Hindlimb muscle (tissue), 1 donor: ENCODE measurements around the gene DCAF15. TPM values are rescaled to one million over a fixed set of nuclear protein-coding genes. Genes with fewer than 3 reads are reported as not detected.

Source experiments
- DNase-seq: peaks from one replicate; pipeline ENCODE4 v3.0.0-alpha.2; 2013
- polyA plus RNA-seq: library from polyadenylated mRNA; unstranded; fragments of 120-200 nt; gene quantifications from one replicate; pipeline ENCODE4 v1.2.1, GENCODE V29; 2013; ENCODE audit not compliant: insufficient read length

The DCAF15 gene
- polyA plus RNA-seq, 1 donor = 21.5 TPM

DNA sequence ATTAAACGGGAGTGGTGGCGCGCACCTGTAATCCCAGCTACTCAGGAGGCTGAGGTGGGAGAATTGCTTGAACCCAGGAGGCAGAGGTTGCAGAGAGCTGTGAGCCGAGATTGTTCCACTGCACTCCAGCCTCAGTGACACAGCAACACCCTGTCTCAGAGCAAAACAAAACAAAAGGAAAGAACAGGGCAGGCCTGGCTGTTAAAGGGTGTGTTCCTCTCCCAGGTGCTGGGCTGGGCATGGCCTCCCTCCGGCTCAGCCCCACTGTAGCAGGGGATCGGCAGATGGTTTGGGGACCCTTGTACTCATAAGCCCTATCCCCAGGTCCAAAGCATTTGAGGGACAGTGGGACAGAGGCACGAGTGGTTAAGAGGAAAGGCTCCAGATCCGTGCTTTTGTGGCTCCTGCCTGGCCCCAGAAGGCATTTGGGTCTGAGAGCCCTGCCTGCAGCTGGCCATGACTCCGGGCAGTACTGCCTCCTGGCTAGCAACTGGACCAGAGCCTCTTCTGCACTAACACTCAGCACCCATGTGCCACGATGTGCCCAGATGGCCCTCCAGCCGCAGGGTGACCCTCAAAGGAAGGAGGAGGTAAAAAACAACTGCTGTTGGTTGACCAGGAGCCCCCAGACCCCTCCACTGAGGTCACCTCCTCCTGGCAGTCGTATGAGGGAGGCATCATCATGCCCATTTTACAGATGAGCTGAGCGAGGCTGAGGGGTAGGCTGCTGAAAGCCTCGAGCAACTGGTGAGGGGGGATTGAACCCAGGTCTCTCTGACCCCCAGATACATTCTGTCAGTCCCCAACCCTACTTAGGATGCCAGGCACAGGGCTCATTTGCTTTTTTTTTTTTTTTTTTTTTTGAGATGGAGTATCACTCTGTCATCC is 43.8 kb downstream of the DCAF15 start:
- DNase-seq = no peak

DNA sequence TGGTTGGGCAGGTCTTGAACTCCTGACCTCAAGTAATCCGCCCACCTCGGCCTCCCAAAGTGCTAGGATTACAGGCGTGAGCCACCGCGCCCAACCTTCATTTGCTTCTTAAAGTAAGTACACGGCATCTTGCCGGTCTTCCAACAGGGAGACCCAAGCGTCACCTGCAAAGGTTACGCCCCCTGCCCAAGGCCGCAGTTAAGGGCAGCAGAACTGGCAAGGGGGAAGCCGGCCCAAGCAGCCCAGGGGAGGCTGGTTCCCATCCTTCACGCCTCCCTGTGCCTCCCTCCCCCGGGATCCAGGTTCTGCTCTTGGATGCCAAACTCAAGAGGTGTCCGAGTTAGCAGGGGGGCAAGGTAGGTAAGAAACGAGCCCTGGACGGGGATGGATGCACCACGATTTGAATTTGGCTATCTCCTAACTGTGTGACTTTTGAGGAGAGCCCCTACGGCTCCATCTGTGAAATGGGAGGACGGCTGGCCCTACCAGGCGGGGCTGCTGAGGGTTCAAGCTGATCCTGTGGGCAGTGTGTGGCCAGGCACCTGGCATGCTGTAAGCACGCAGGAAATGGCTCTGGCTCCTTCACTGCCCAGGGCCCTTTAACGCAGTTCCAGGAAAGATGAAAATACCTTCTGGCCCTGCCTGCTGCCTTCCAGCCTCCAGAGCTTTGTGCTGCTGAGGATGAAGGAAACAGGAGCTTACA is 44.8 kb downstream of the DCAF15 start:
- DNase-seq = no peak

DNA sequence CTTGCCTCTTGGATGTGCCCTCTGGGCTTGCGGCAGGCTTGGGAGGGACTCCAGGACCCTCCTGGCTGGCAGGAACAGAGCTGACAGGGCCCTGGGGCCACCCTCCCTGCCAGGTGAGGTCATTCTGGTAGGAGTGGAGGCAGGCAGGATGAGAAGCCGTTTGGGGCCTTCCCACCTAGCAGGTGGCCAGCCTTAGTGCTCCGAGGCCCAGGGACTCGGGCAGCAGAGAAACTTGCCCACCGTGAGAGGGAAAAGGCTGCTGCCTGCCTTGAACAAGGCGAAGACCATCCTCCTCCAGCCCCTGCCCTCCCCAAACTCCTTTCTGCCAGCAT is 45.3 kb downstream of the DCAF15 start:
- no peak for DNase-seq

DNA sequence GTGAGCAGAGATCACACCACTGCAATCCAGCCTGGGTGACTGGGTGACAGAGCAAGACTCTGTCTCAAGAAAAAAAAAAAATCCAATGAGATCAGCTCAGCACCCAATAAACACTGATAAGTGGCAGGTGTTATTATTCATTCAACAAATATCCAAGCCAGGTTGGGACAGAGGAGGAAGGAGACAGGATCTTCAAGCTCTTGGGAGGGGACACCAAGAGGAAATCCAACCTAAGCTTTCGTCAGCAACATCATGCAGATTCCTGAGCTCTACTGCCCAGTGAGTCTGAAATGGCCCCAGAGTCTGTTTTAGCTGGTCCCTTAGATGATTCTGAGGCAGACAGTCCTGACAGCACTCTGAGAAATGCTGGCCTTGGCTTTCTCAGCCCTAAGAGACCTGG is 46.1 kb downstream of the DCAF15 start:
- no peak for DNase-seq

DNA sequence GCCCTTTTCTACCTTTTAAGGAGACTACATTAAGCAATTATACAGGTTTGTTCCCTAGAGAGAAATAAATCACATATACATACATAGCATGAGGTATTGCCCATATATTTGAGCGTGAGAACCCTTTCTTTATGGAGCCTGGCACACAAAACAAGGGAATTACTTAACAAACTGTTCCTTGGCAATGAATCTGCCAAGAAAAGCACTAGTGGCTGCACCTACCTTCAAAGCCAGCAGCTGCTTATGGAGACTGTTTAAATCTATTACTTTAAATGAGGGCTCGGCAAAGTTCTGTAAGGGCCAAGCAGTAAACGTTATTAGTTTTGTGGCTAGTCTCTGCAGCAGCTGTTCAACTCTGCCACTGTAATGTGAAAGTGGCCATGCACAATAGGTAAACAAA is 46.8 kb downstream of the DCAF15 start:
- DNase-seq = no peak

DNA sequence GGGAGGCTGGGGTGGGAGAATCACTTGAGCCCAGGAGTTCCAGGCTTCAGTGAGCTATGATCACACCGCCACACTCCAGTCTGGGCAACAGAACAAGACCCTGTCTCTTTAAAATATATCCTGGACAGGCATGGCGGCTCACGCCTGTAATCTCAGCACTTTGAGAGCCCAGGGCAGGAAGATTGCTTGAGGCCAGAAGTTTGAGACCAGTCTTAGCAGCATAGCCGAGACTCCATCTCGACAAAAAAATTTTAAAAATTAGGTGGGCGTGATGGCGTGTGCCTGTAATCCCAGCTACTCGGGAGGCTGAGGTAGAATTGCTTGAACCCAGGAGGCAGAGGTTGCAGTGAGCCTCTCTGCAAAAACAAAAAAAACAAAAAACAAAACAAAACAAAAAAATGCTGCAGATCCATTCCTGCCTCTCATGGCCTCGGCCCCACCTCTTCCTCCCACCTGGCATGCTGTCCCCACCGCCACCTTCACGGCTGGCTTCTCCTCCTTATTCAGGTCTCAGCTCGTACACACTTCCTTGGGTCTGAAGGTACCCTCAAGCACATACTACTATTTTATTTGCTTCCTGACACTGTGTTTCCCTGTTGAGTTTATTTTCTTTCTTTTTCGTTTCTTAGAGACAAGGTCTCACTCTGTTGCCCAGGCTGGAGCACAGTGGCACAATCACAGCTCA is 48.5 kb downstream of the DCAF15 start:
- DNase-seq = no peak

DNA sequence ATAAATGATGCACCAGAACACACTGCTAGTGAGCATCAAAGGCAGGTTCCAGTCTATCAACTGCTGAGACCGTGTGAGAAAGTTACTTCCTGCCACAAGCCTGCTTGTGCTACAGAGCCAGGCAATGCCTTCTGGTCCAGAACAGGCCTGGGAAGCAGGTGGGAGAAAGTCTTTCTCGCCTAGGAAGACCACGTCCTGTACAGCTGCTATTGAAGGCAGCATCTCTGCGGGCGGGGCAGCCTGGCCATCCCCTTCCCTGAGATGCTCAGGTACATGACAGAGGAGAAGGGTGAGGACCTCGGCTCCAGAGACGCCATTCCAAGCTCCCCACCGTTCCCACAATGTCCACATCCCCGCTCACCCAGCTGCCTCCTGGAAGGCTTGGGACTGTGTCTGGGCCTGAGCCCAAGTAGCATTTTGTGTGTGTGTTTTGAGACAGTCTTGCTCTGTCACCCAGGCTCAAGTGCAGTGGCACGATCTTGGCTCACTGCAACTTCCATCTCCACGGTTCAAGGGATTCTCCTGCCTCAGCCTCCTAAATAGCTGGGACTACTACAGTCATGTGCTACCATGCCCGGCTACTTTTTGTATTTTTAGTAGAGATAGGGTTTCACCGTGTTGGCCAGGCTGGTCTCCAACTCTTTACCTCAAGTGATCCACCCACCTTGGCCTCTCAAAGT is 50.4 kb downstream of the DCAF15 start:
- DNase-seq = no peak

DNA sequence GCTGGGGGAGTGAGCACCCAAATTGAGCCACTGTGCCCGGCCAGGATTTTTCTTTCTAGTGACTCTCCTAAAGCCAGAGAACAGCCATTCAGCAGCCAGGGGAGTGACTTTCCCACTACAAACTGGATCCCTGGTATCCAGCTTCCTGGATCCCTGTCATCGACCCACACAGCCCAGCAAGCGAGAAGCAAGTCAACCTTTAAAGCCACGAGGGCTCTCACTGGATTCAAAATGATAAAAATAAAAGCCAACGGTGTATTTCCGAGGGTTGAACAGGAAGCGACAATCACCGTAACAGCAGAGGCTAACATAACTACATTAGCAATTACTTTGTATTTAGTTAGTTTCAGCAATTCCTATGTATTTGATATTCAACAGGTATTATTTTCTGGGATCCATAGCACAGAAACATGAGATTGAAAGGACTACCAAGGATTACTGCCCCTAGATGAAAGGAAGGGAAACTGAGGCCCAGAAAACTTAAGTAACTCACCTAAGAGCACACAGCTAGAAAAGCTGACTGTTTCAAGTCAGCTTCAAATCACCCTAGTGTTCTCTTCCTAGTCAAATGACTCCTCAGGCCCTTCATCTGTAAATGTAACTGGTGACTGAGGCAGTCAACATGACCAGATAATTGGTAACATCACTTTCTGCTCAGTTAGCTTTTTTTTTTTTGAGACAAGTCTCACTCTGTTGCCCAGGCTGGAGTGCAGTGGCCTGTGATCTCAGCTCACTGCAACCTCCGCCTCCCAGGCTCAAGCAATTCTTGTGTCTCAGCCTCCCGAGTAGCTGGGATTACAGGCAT is 51.1 kb downstream of the DCAF15 start:
- DNase-seq = no peak

DNA sequence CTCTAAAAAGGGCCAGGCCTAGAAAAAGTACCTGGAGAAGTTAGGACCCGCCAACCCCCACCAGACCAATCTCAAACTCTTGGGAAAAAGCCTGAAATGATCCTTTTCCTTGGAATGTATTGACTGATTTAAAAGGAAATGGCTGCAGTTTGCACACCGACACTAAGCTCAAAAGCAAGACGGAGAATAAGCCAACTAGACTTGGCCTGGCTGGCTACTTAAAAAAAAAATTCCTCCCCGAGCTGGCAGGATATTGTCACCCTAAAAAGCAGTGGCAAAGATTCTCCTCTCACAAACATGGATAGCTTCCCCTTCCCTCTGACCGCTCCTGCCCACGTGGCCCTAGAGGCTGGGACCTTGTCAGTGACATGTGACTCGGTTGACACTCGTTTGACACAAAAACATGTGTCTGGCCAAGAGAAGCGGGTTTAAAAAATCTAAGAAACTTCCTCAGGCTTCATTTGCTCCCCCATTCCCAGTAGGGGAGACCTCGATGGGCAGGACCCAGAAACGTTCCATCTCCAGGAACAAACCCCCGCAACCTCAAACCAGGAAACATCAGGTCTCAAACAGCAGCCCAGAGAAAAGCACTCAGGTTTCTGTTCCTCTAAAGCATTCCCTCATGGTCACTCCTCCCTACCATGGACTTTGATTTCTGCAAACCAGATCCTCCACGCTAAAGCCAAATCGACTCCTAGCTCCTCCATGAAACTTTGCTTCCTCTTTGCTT is 52.5 kb downstream of the DCAF15 start:
- DNase-seq = peak; percentile 47

DNA sequence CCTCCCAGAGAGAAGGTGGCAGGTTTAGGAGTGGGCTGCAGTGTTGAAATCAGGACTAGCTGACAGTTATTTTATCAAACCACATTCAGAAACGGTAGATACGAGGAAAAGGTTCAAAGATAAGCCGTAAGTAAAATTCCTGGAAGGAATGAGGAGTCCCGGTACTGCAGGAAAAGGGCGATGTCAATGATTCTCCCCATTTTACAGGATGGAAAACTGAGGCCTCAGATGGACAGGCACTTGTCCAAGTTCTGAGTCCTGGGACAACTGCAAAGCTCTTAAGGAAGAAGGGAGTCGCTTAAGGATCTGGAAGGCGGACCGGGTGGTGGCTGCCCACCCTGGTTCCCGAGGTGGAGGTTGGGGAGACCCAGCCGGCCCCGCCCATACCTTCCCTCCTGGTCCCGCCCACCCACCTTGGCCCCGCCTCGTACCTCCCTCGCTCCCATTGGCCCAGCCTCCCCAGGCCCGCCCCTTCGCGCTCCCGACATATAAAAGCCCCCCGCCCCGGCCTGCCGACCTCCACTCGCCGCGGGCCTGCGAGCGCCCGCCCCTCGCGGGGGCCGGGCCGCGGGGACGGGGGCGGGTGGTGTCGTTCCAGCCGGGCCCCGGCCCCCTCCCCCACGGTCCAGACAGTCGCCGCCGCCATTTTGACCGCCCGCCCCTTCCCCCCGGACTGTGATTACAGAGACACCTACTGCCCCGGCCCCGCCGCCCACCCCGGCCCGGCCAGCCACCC is 53.2 kb downstream of the DCAF15 start:
- DNase-seq = peak; percentile 87

DNA sequence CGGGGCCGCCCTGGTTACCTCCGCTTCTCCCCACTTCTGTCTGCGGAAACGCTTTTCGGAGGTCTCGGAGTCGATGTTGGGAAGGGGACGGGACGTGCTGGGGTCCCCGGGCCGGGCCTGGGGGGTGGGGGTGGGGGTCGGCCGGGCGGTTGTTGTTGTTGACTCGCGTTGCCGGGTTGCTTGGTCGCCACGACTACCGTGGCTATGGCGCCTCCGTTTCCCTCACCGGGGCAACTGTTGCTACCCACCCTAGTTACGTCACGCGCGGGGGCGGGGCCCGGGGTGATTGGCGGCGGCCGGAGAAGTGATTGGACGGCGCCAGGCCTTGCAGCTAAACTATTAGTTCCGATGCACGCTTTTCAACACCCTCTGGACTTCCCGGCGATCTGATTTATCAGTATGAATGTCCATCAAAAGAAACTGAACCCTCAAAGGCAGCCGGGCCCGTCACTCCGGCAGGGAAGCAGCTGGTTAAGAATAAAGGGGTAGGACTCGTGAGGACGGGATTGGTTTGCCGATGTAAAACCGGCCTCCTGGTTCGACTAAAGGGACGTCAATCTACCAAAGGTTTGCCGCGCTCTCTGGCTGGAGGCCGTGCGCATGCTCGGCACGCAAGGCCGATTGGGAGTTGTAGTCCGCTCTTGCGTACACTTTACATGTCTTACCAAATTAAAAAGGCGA is 53.9 kb downstream of the DCAF15 start, which contains the start of gene RFX1:
Gene RFX1 (minus strand): TSS at position 236 of the 681 bp plus-strand sequence. CDS start 12,477 bp downstream, outside the sequence.
- DNase-seq = peak; percentile 99

DNA sequence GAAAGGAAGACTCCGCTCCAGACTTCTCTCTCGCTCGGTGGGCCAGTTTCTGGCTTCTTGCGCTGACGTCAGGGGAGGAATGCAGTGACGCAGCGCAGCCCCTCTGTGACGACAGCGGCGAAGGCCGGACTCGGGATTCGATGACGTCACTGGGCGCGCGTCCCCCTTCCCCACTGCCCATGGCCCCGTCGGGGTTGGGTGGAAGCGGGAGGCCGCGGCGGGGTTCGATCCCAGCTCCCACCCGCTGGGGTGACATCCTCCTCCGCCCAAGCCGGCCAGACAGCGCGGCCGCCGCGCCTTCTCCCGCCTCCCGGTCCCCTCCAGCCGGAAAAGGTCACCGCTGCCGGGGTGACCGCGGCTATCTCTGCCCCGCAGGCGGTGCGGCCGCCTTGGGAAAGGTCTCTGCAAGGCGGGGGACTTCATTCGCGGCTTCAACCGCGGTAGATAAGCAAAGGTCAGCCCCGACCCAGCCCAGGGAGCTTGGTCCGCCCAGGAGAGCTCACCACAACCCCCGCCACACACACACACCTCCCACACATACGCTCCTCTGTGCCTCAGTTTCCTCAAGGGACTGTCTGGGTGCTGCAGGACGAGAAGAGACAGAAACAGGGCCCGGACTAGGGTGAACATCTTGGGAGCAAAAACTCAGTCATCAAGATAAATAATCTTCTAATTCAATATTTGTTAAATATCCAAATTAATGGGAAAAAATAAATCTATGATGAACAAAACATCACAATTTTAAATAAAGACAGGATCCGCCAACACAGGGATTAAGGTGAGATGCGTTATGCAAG is 54.7 kb downstream of the DCAF15 start:
- no peak for DNase-seq

Other genes starting within 250 kb of the DCAF15 start
- gene MRI1, start 188.0 kb upstream of the DCAF15 start, polyA plus RNA-seq = 28.4 TPM
- 114 TPM for gene C19orf53, start 178.1 kb upstream of the DCAF15 start, polyA plus RNA-seq
- gene ZSWIM4, start 157.1 kb upstream of the DCAF15 start, polyA plus RNA-seq = 5.4 TPM
- 2.6 TPM for gene NANOS3, start 75.4 kb upstream of the DCAF15 start, polyA plus RNA-seq
- 3.7 TPM for gene BRME1, start 46.4 kb upstream of the DCAF15 start, polyA plus RNA-seq
- 16.3 TPM for gene CC2D1A, start 46.3 kb upstream of the DCAF15 start, polyA plus RNA-seq
- 0.57 TPM for gene PODNL1, start 14.1 kb upstream of the DCAF15 start, polyA plus RNA-seq
- gene RFX1, start 53.8 kb downstream of the DCAF15 start, polyA plus RNA-seq = 8.3 TPM
- not detected for gene RLN3, start 75.6 kb downstream of the DCAF15 start, polyA plus RNA-seq
- gene IL27RA, start 79.3 kb downstream of the DCAF15 start, polyA plus RNA-seq = 3.3 TPM
- 0.45 TPM for gene PALM3, start 109.6 kb downstream of the DCAF15 start, polyA plus RNA-seq
- 0.49 TPM for gene MISP3, start 120.3 kb downstream of the DCAF15 start, polyA plus RNA-seq
- gene C19orf67, start 133.3 kb downstream of the DCAF15 start, polyA plus RNA-seq = not detected
- gene SAMD1, start 138.2 kb downstream of the DCAF15 start, polyA plus RNA-seq = 56.1 TPM
- 539 TPM for gene PRKACA, start 165.3 kb downstream of the DCAF15 start, polyA plus RNA-seq
- 8.6 TPM for gene ASF1B, start 184.1 kb downstream of the DCAF15 start, polyA plus RNA-seq